DOHH2 (cell line): ENCODE results near the gene PON3.

Experiments
- H3F3A ChIP-seq: fragments of 200-600 bp; sonication (generic), shearing (Covaris generic); 2 replicates; pipeline ENCODE4 v1.6.0; 2016; ENCODE audit warnings: antibody characterized with exemption, mild to moderate bottlenecking; ENCODE audit not compliant: control insufficient read depth, insufficient read depth
- H3K27ac ChIP-seq: fragments of 200-600 bp; sonication (generic); 2 replicates; pipeline ENCODE4 v1.5.1; 2014; ENCODE audit warnings: low read depth, mild to moderate bottlenecking, low read length, moderate library complexity
- H3K27me3 ChIP-seq: fragments of 200-600 bp; sonication (generic); 2 replicates; pipeline ENCODE4 v1.6.1; 2014; ENCODE audit warnings: mild to moderate bottlenecking, low read length, mixed read lengths; ENCODE audit not compliant: control insufficient read depth
- H3K36me3 ChIP-seq: fragments of 200-600 bp; sonication (generic); 2 replicates; pipeline ENCODE4 v1.6.1; 2014; ENCODE audit warnings: mild to moderate bottlenecking, low read length, moderate library complexity, mixed read lengths; ENCODE audit not compliant: control insufficient read depth
- H3K4me1 ChIP-seq: fragments of 200-600 bp; sonication (generic); 2 replicates; pipeline ENCODE4 v1.6.1; 2014; ENCODE audit warnings: mild to moderate bottlenecking, low read length, mixed read lengths; ENCODE audit not compliant: control insufficient read depth
- H3K4me2 ChIP-seq: fragments of 200-600 bp; sonication (generic); 2 replicates; pipeline ENCODE4 v1.6.0; 2014; ENCODE audit warnings: mild to moderate bottlenecking, low read length, moderate library complexity
- H3K4me3 ChIP-seq: fragments of 200-600 bp; sonication (generic); 2 replicates; pipeline ENCODE4 v1.5.1; 2014; ENCODE audit warnings: mild to moderate bottlenecking, low read length, mixed read lengths
- H3K79me2 ChIP-seq: fragments of 200-600 bp; sonication (generic); 2 replicates; pipeline ENCODE4 v1.6.1; 2014; ENCODE audit warnings: mild to moderate bottlenecking, low read length, mixed read lengths; ENCODE audit not compliant: control insufficient read depth
- H3K9me2 ChIP-seq: fragments of 200-600 bp; sonication (generic); replicated peaks from 2 replicates; pipeline ENCODE4 v1.6.1; 2014; ENCODE audit warnings: mild to moderate bottlenecking, low read length, mixed read lengths; ENCODE audit not compliant: control insufficient read depth
- H3K9me3 ChIP-seq: fragments of 200-600 bp; sonication (generic); 2 replicates; pipeline ENCODE4 v1.6.1; 2014; ENCODE audit warnings: antibody characterized with exemption, low read length, mixed read lengths; ENCODE audit not compliant: control insufficient read depth, insufficient read depth
- H4K20me1 ChIP-seq: fragments of 200-600 bp; sonication (generic); 2 replicates; pipeline ENCODE4 v1.6.0; 2014; ENCODE audit warnings: low read depth, mild to moderate bottlenecking, antibody characterized with exemption, low read length, moderate library complexity; ENCODE audit not compliant: control insufficient read depth, insufficient read depth
- CTCF ChIP-seq: fragments of 200-600 bp; sonication (generic); IDR thresholded peaks from one replicate; pipeline ENCODE4 v1.5.1; 2014; ENCODE audit warnings: antibody characterized with exemption, mild to moderate bottlenecking, low read depth, low read length; ENCODE audit not compliant: poor library complexity, severe bottlenecking
- EZH2phosphoT487 ChIP-seq: fragments of 200-600 bp; sonication (generic); IDR thresholded peaks from 2 replicates; pipeline ENCODE4 v1.6.1; 2017; ENCODE audit warnings: borderline replicate concordance, mild to moderate bottlenecking, antibody characterized with exemption, low read length, moderate library complexity, mixed read lengths

Gene PON3

GRCh38 chr7:95330204-95330960, 65.8 kb downstream of the PON3 start:
- no peaks in the 10 kb centered on the region for H3K79me2 ChIP-seq
- H3K4me3 ChIP-seq, result no peak overlapping the region
- no peaks in the 10 kb centered on the region for H3K27me3 ChIP-seq
- no peaks in the 10 kb centered on the region for H3F3A ChIP-seq
- TF ChIP-seq CTCF (no peak), EZH2phosphoT487 (no peak)
- no peaks in the 10 kb centered on the region for H3K36me3 ChIP-seq
- H3K9me2 ChIP-seq, result no peaks in the 10 kb centered on the region
- H3K4me1 ChIP-seq, result no peaks in the 10 kb centered on the region
- H3K9me3 ChIP-seq, result no peaks in the 10 kb centered on the region
- no peak overlapping the region for H3K27ac ChIP-seq
- no peaks in the 10 kb centered on the region for H4K20me1 ChIP-seq
- H3K4me2 ChIP-seq, result no peak overlapping the region

- no peaks in the 10 kb centered on the region for H3K79me2 ChIP-seq
- H3F3A ChIP-seq, result no peaks in the 10 kb centered on the region
- H3K4me2 ChIP-seq, result no peak overlapping the region
- no peaks in the 10 kb centered on the region for H3K36me3 ChIP-seq
- no peaks in the 10 kb centered on the region for H3K4me1 ChIP-seq
- H3K9me2 ChIP-seq, result no peaks in the 10 kb centered on the region
- no peak overlapping the region for H3K4me3 ChIP-seq
- TF ChIP-seq EZH2phosphoT487 (no peak), CTCF (no peak)
- H3K9me3 ChIP-seq, result peaks cover 3% of the 10 kb centered on the region; the same call in 1 of the 2 replicates
- H3K27me3 ChIP-seq, result no peaks in the 10 kb centered on the region
- no peak overlapping the region for H3K27ac ChIP-seq
- H4K20me1 ChIP-seq, result no peaks in the 10 kb centered on the region
Observed at GRCh38 chr7:95327356-95327755, 68.8 kb downstream of the PON3 start.

GRCh38 chr7:95324431-95324830, 71.7 kb downstream of the PON3 start, which contains the start of gene PON1:
TSS of gene PON1 (minus strand) at chr7:95324532. CDS start at chr7:95324475, 57 bp downstream.
- Histone ChIP-seq H3K4me1 (no peaks in the 10 kb centered on the region), H3K4me3 (no peak within 1 kb of the TSS), H3K4me2 (no peak within 1 kb of the TSS), H3K27me3 (no peaks in the 10 kb centered on the region), H3K9me3 (peaks cover 3% of the 10 kb centered on the region; the same call in 1 of the 2 replicates), H3K9me2 (no peaks in the 10 kb centered on the region), H3K79me2 (no peaks in the 10 kb centered on the region), H4K20me1 (no peaks in the 10 kb centered on the region), H3K27ac (no peak within 1 kb of the TSS), H3F3A (no peaks in the 10 kb centered on the region), H3K36me3 (no peaks in the 10 kb centered on the region)
- TF ChIP-seq CTCF (no peak), EZH2phosphoT487 (no peak)
